ENCODE results near the gene C6orf52.

DNA sequence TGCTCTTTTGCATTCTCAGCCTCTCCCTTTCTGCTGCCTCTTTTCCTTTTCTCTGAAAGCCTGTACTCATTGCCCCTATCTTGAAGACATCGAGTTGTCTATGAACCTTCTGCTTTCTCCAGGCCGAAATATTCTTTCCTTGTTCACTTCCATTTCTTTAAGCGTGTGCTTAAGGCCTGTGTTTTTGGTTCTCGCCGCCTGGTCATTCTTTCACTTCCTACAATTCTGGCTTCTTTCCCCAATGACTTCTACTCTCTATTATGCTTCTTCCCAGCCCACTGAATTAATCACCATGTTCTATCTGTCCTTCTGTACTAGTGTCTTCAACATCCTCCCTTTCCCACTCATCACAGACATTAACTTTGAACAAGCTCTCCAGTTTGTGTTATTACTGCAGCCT is 69.6 kb downstream of the C6orf52 start:
- TF ChIP-seq, protein P1, sequence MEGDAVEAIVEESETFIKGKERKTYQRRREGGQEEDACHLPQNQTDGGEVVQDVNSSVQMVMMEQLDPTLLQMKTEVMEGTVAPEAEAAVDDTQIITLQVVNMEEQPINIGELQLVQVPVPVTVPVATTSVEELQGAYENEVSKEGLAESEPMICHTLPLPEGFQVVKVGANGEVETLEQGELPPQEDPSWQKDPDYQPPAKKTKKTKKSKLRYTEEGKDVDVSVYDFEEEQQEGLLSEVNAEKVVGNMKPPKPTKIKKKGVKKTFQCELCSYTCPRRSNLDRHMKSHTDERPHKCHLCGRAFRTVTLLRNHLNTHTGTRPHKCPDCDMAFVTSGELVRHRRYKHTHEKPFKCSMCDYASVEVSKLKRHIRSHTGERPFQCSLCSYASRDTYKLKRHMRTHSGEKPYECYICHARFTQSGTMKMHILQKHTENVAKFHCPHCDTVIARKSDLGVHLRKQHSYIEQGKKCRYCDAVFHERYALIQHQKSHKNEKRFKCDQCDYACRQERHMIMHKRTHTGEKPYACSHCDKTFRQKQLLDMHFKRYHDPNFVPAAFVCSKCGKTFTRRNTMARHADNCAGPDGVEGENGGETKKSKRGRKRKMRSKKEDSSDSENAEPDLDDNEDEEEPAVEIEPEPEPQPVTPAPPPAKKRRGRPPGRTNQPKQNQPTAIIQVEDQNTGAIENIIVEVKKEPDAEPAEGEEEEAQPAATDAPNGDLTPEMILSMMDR (IDR thresholded peaks at IDR 0.05) = no peak
- TF ChIP-seq POLR2A (IDR thresholded peaks at IDR 0.05) = no peak

Data from lower leg skin (tissue), 3 donors.